GM12878 (cell line): ENCODE data around the gene IKBIP. TPM values are rescaled to one million over a fixed set of nuclear protein-coding genes. Genes with fewer than 3 reads are reported as not detected.
A peak's percentile ranks its signal among the peaks of the same experiment; 100 is the strongest.

Experiments
- ATAC-seq: fragments of 200-7000 bp; cut with Tn5 transposase; 3 replicates; pipeline ENCODE4 v1.9.1; 2020; ENCODE audit warnings: mild to moderate bottlenecking, moderate library complexity
- BruUV-seq: library from RNA; stranded (reverse); fragments of 400-500 nt; replicated peaks from 2 replicates; lab custom pipeline; 2021; lab: Mats Ljungman, UMichigan
- CTCF ChIA-PET: fragments of 300-600 bp; sonication (Branson Sonifier 250); formaldehyde crosslinking; extraction: SDS; loops from one replicate; lab custom pipeline; 2021; ENCODE audit warnings: inconsistent platforms; lab: Yijun Ruan, JAX
- POLR2A ChIA-PET: fragments of 350-600 bp; formaldehyde crosslinking; extraction: SDS; loops from one replicate; lab custom pipeline; 2021; ENCODE audit warnings: inconsistent platforms; lab: Charles Lee
- RAD21 ChIA-PET: fragments of 300-600 bp; sonication (Branson Sonifier 250); formaldehyde crosslinking; loops from one replicate; lab custom pipeline; 2023; ENCODE audit warnings: antibody characterized with exemption; ENCODE audit not compliant: unreplicated experiment; lab: Charles Lee
- SMC1A ChIA-PET: fragments of 300-600 bp; sonication (Branson Sonifier 250); formaldehyde crosslinking; loops from one replicate; lab custom pipeline; 2023; ENCODE audit not compliant: unreplicated experiment, uncharacterized antibody; lab: Charles Lee
- DNase-seq: peaks from one replicate; pipeline ENCODE4 v3.0.0-alpha.2; 2011; ENCODE audit warnings: low read depth, low spot score
- FAIRE-seq: peaks from 3 replicates; lab custom pipeline; 2011; peaks lifted over from hg19 to GRCh38; lab: Jason Lieb, UNC
- H2AFZ ChIP-seq: 2 replicates; pipeline ENCODE4 v1.6.0; 2011; ENCODE audit warnings: low read depth, low read length, control low read depth; ENCODE audit not compliant: control insufficient read depth
- H3K27ac ChIP-seq: 2 replicates; pipeline ENCODE4 v1.5.1; 2011; ENCODE audit warnings: control low read depth; ENCODE audit not compliant: control insufficient read depth, insufficient read depth
- H3K27me3 ChIP-seq, 2 experiments: replicated peaks in 1 of 2; 2 replicates each; pipeline versions ENCODE4 v1.6.0 to v1.6.1; 2011; ENCODE audit warnings: low read length in 1 of 2; ENCODE audit not compliant: control insufficient read depth in 2 of 2, insufficient read depth in 2 of 2
- H3K36me3 ChIP-seq, 2 experiments: 2 replicates each; pipeline ENCODE4 v1.5.1; 2011; ENCODE audit warnings: low read length in 1 of 2; ENCODE audit not compliant: control insufficient read depth in 2 of 2, insufficient read depth in 2 of 2
- H3K4me1 ChIP-seq: 2 replicates; pipeline ENCODE4 v1.6.1; 2011; ENCODE audit warnings: mild to moderate bottlenecking, low read length, moderate library complexity, mixed read lengths; ENCODE audit not compliant: control insufficient read depth, insufficient read depth
- H3K4me2 ChIP-seq: 2 replicates; pipeline ENCODE4 v1.6.0; 2011; ENCODE audit warnings: control low read depth; ENCODE audit not compliant: control insufficient read depth, insufficient read depth
- H3K4me3 ChIP-seq: fragments of 200-600 bp; sonication (generic); 2 replicates; pipeline ENCODE4 v1.5.1; 2016
- H3K79me2 ChIP-seq: 2 replicates; pipeline ENCODE4 v1.6.0; 2011; ENCODE audit warnings: low read length; ENCODE audit not compliant: control insufficient read depth, insufficient read depth
- H3K9ac ChIP-seq: 2 replicates; pipeline ENCODE4 v1.8.0; 2011; ENCODE audit warnings: low read length, control low read depth, mixed read lengths; ENCODE audit not compliant: control insufficient read depth, insufficient read depth
- H3K9me3 ChIP-seq: replicated peaks from 3 replicates; pipeline ENCODE4 v1.5.1; 2011; ENCODE audit warnings: mild to moderate bottlenecking, low read length; ENCODE audit not compliant: control insufficient read depth, insufficient read depth
- H4K20me1 ChIP-seq: 2 replicates; pipeline ENCODE4 v1.6.0; 2011; ENCODE audit not compliant: control insufficient read depth, insufficient read depth
- BMI1 ChIP-seq: fragments of 450-650 bp; IDR thresholded peaks from 2 replicates; pipeline ENCODE4 v1.6.1; 2016; ENCODE audit warnings: mild to moderate bottlenecking, moderate library complexity, borderline replicate concordance
- CTCF ChIP-seq, 3 experiments: IDR thresholded peaks in 2 of 3; conservative IDR thresholded peaks in 1 of 3; 2 replicates each; pipeline ENCODE4 v1.5.1; 2011; ENCODE audit warnings: low read depth in 3 of 3, low read length in 3 of 3, mild to moderate bottlenecking in 3 of 3, control low read depth in 2 of 3, moderate library complexity in 2 of 3, inconsistent platforms in 1 of 3, mixed read lengths in 1 of 3; ENCODE audit not compliant: control insufficient read depth in 2 of 3, insufficient read depth in 1 of 3; ENCODE audit errors: extremely low read depth in 1 of 3
- EED ChIP-seq: sonication (generic); IDR thresholded peaks from 2 replicates; pipeline ENCODE4 v1.6.1; 2016; ENCODE audit warnings: antibody characterized with exemption, low read depth
- EZH2 ChIP-seq: IDR thresholded peaks from 2 replicates; pipeline ENCODE4 v1.6.1; 2012; ENCODE audit warnings: low read depth, mild to moderate bottlenecking, control low read depth, inconsistent platforms, low read length, borderline replicate concordance; ENCODE audit not compliant: control insufficient read depth
- FOXK2 ChIP-seq: fragments of 450-650 bp; IDR thresholded peaks from 2 replicates; pipeline ENCODE4 v1.6.1; 2017; ENCODE audit warnings: mild to moderate bottlenecking, moderate library complexity
- MEF2A ChIP-seq: IDR thresholded peaks from 2 replicates; pipeline ENCODE4 v1.6.1; 2011; ENCODE audit warnings: low read depth, mild to moderate bottlenecking, low read length, moderate library complexity; ENCODE audit not compliant: insufficient read depth
- NFYA ChIP-seq: IDR thresholded peaks from 2 replicates; pipeline ENCODE4 v1.6.1; 2011; ENCODE audit warnings: low read depth, mild to moderate bottlenecking, low read length, improper control_type of control experiment, borderline replicate concordance
- SMAD1 ChIP-seq: fragments of 450-650 bp; IDR thresholded peaks from 2 replicates; pipeline ENCODE4 v1.6.1; 2018; ENCODE audit warnings: mild to moderate bottlenecking, low read depth; ENCODE audit not compliant: partially characterized antibody
- SP1 ChIP-seq: IDR thresholded peaks from one replicate; pipeline ENCODE4 v1.6.1; 2011; ENCODE audit warnings: low read depth, low read length
- SREBF2 ChIP-seq: IDR thresholded peaks from 2 replicates; pipeline ENCODE4 v1.6.1; 2012; ENCODE audit warnings: mild to moderate bottlenecking, low read length
- TCF7 ChIP-seq: IDR thresholded peaks from 2 replicates; pipeline ENCODE4 v1.6.1; 2014; ENCODE audit warnings: antibody characterized with exemption, borderline replicate concordance
- YY1 ChIP-seq: IDR thresholded peaks from 2 replicates; pipeline ENCODE4 v1.6.1; 2011; ENCODE audit warnings: low read depth, mild to moderate bottlenecking, low read length
- ZBTB33 ChIP-seq: fragments of 450-650 bp; IDR thresholded peaks from 2 replicates; pipeline ENCODE4 v1.6.1; 2017; ENCODE audit warnings: mild to moderate bottlenecking
- ZNF384 ChIP-seq: IDR thresholded peaks from 2 replicates; pipeline ENCODE4 v1.6.1; 2012; ENCODE audit warnings: low read depth, mild to moderate bottlenecking, low read length, improper control_type of control experiment, borderline replicate concordance
- WGBS: methylation state at CpG from one replicate; pipeline ENCODE4 v1.1.6; 2016; ENCODE audit warnings: low lambda C conversion rate; ENCODE audit not compliant: insufficient replicate concordance, insufficient coverage; ENCODE audit errors: missing lambda C conversion rate; 5-methylcytosine and 5-hydroxymethylcytosine counted together
- in situ Hi-C: fragments of 300-500 bp; cut with MboI; formaldehyde crosslinking; loops from 9 replicates; pipeline ENCODE4 v1.14.3; 2018; ENCODE audit warnings: mixed read lengths
- intact Hi-C: fragments of 100-400 bp; cut with micrococcal nuclease; formaldehyde crosslinking; loops from one replicate; pipeline ENCODE4 v1.14.2; 2022; ENCODE audit not compliant: unreplicated experiment
- polyA plus RNA-seq, 11 experiments: library from polyadenylated mRNA; depleted of rRNA in 4 of 11; unstranded in 6 of 11; stranded (reverse) in 5 of 11; fragments of >200 nt; fragmentation: Nextera tagmentation in 4 of 11; fragmentation: Illumina TruSeq in 1 of 11; extraction: Ambion mirVana in 4 of 11; extraction: Trizol in 1 of 11; gene quantifications; 1 replicate in 1 of 11; 2 replicates in 10 of 11; pipeline versions ENCODE4 v1.2.1 to v1.2.3, GENCODE V29; 2011 to 2016; ENCODE audit warnings: inconsistent platforms in 2 of 11, missing spikeins in 2 of 11, low read depth in 1 of 11
- total RNA-seq, 4 experiments: library from RNA; depleted of rRNA in 3 of 4; stranded (reverse); fragments of >200 nt in 3 of 4; fragmentation: Illumina TruSeq in 1 of 4; extraction: Trizol in 1 of 4; gene quantifications; 2 replicates each; pipeline versions ENCODE4 v1.2.1 to v1.2.3, GENCODE V29; 2013 to 2021
- TF ChIP-seq, protein P1 (sequence below): IDR thresholded peaks from 2 replicates; pipeline ENCODE4 v1.6.1; 2011; ENCODE audit warnings: low read depth, low read length, improper control_type of control experiment, borderline replicate concordance

Gene IKBIP
- total and polyA plus RNA-seq, 10 of the 15 experiments (the other 5 are each of a cell fraction or from before 2014, with no cell fraction given) = 5.4 to 34.5 (median 18.4) TPM

DNA sequence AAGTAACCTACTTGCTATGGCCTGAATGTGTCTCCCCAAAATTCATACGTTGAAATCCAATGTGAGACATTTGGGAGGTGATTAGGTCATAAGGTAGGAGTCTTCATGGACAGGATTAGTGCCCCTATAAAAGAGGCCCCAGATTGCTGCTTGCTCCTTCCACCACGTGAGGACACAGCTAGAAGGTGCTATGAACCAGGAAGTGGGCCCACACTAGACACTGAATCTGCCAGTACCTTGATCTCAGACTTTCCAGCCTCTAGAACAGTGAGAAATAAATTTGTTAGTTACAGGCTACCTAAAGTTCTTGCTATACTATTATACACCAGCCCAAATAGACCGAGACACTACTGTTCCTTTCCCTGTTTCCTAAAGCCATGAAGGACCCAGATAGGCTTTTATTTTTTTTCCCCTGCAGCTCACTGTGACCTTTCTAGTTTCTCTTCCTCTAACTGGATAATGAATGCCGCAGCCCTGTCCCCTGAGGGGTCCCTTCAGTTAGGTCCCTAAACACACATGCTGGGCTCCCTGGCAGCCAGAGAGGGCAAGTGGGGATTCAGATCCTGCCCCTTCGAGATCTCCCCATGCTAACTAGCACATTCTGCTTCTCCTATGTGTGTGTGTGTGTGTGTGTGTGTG lies 31.8 kb downstream of the IKBIP start:
- DNase-seq = peak; percentile 38
- POLR2A ChIA-PET = interaction anchor here (0.8 to 2.6 kb wide), 5 partner anchors 9 to 31 kb away, joined by 3 to 8 read pairs (median 4); partner anchors contain the start of gene IKBIP
- Histone ChIP-seq H3K27ac (peak overlapping the region; percentile 49), H3K4me2 (peak overlapping the region; percentile 7; the same call in 1 of the 2 replicates), H3K4me1 (peaks cover 7% of the 10 kb centered on the region; the same call in 1 of the 2 replicates), H3K27me3 (no peaks in the 10 kb centered on the region), H2AFZ (peak overlapping the region; percentile 84), H3K9ac (peak overlapping the region; percentile 24; the same call in 1 of the 2 replicates), H3K79me2 (no peaks in the 10 kb centered on the region), H4K20me1 (no peaks in the 10 kb centered on the region), H3K36me3 (no peaks in the 10 kb centered on the region), H3K9me3 (no peaks in the 10 kb centered on the region), H3K4me3 (no peak overlapping the region)
- RAD21 ChIA-PET = interaction anchor here (0.5 to 1.5 kb wide), 5 partner anchors 18 to 37 kb away, joined by 3 to 6 read pairs (median 4); no protein-coding TSS in a partner anchor
- 26% methylated on average over 5 of the region's 5 CpGs for WGBS
- intact Hi-C loops = loop anchor here (2.0 kb wide), 1 partner anchor 30 kb away; no protein-coding TSS in a partner anchor
- BruUV-seq = no TSS peak
- FAIRE-seq = no peak
- in situ Hi-C loops = no loop called here
- SMC1A ChIA-PET = interaction anchor here (0.8 to 4.2 kb wide), 10 partner anchors 11 to 46 kb away, joined by 3 to 25 read pairs (median 4); partner anchors contain the start of genes IKBIP and SLC25A3
- CTCF ChIA-PET = interaction anchor here (0.7 to 3.2 kb wide), 17 partner anchors 15 to 122 kb away, joined by 3 to 16 read pairs (median 4); partner anchors contain the start of gene SLC25A3
- peak; percentile 94 for ATAC-seq
- 0 out of 2 replicates have a peak, but pooled peaks have one; percentile 20 for TF ChIP-seq BMI1
- TF ChIP-seq EZH2 = no peak
- 0 out of 6 replicates have a peak, but pooled peaks of 1 of the 3 experiments have one; percentile 8 for TF ChIP-seq CTCF (IDR thresholded peaks at IDR 0.05 in 2 of 3, conservative IDR thresholded peaks at IDR 0.05 in 1 of 3; ENCODE audit: control insufficient read depth in 2 of 3, extremely low read depth in 1 of 3, insufficient read depth in 1 of 3, low read depth in 3 of 3, low read length in 3 of 3)
- TF ChIP-seq NFYA = no peak
- 0 out of 2 replicates have a peak, but pooled peaks have one; percentile 37 for TF ChIP-seq YY1
- TF ChIP-seq TCF7 = no peak
- no peak for TF ChIP-seq FOXK2
- TF ChIP-seq ZBTB33 = no peak
- TF ChIP-seq MEF2A = no peak
- no peak for TF ChIP-seq SMAD1
- TF ChIP-seq, protein P1, sequence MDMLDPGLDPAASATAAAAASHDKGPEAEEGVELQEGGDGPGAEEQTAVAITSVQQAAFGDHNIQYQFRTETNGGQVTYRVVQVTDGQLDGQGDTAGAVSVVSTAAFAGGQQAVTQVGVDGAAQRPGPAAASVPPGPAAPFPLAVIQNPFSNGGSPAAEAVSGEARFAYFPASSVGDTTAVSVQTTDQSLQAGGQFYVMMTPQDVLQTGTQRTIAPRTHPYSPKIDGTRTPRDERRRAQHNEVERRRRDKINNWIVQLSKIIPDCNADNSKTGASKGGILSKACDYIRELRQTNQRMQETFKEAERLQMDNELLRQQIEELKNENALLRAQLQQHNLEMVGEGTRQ = peak; percentile 22; the same call in 1 of the 2 replicates
- 0 out of 2 replicates have a peak, but pooled peaks have one; percentile 22 for TF ChIP-seq EED
- TF ChIP-seq SP1 = no peak
- TF ChIP-seq ZNF384 = peak; percentile 86
- TF ChIP-seq SREBF2 = no peak
